HL-60/S4 treated with phorbol 12-myristate 13-acetate at 8.2 ng/mL for 4 days and 3 days (cell line): ENCODE measurements around the gene FAM98C.

Source experiments
- in situ Hi-C: fragments of 300-500 bp; cut with MboI; formaldehyde crosslinking; loops from 2 replicates; pipeline ENCODE4 v1.15.0; 2022; ENCODE audit warnings: low sequenced_read_pairs

Gene FAM98C

GRCh38 chr19:38392707-38393308 lies 10.1 kb upstream of the FAM98C start:
- in situ Hi-C loops = loop anchor here (10.0 kb wide), 1 partner anchor 232 kb away; no protein-coding TSS in a partner anchor

- in situ Hi-C loops = loop anchor here (10.0 kb wide), 1 partner anchor 230 kb away; no protein-coding TSS in a partner anchor
Observed at GRCh38 chr19:38394488-38394887, 8.4 kb upstream of the FAM98C start.

- in situ Hi-C loops = loop anchor here (10.0 kb wide), 1 partner anchor 229 kb away; no protein-coding TSS in a partner anchor
Observed at GRCh38 chr19:38395381-38396114, 7.3 kb upstream of the FAM98C start.

DNA sequence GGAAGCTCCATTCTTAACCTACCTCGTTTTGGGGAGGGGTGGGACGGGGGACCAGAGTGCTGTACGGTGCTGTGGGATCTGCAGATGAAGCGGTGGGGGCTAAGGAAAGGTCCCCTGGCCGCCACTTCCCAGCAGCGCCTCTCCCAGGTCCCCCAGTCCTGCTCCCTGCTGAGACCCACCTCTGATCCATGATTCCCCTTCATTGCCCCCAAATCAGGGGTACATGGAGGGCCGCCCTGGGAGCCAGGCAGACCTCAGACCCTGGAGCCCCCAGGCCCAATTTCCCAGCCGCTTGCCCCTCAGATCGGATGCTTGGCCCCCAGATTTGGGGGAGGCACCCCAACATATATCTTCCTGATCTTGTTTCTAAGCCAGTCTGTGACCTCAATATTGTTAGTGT lies 3.8 kb upstream of the FAM98C start:
- in situ Hi-C loops = loop anchor here (10.0 kb wide), 1 partner anchor 226 kb away; no protein-coding TSS in a partner anchor

DNA sequence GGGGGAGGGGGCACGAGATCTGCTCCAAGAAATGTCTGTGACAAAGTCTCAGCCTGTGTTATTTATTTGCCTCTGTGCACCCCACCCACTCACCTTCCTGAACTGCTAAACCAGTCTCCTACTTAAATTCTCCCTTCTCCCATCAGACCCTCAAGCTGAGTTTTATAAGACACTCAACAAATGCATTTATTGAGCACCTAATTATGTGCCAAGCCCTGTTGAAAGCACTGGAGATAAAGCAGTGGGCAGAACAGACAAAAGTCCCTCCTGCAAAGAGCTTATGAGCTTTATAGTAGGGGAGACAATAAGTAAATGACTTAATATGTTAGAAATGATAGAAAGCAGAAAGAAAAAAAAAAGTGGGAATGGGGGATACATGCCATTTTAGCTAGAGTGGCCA lies 3.4 kb upstream of the FAM98C start:
- in situ Hi-C loops = loop anchor here (10.0 kb wide), 1 partner anchor 225 kb away; no protein-coding TSS in a partner anchor

- in situ Hi-C loops = loop anchor here (25.0 kb wide), 1 partner anchor 512 kb away; the partner anchor contains the start of gene CCER2
Observed at GRCh38 chr19:38400361-38400760, 2.5 kb upstream of the FAM98C start.

- in situ Hi-C loops = loop anchor here (25.0 kb wide), 1 partner anchor 511 kb away; the partner anchor contains the start of gene CCER2
Observed at GRCh38 chr19:38401148-38401547, 1.7 kb upstream of the FAM98C start.

GRCh38 chr19:38402623-38402966 lies 298 bp upstream of the FAM98C start:
- in situ Hi-C loops = loop anchor here (25.0 kb wide), 1 partner anchor 510 kb away; the partner anchor contains the start of gene CCER2

GRCh38 chr19:38404858-38405257 lies 2.0 kb downstream of the FAM98C start:
- in situ Hi-C loops = loop anchor here (25.0 kb wide), 1 partner anchor 507 kb away; the partner anchor contains the start of gene CCER2

- in situ Hi-C loops = loop anchor here (25.0 kb wide), 1 partner anchor 507 kb away; the partner anchor contains the start of gene CCER2
Observed at GRCh38 chr19:38405276-38405675, 2.4 kb downstream of the FAM98C start.

DNA sequence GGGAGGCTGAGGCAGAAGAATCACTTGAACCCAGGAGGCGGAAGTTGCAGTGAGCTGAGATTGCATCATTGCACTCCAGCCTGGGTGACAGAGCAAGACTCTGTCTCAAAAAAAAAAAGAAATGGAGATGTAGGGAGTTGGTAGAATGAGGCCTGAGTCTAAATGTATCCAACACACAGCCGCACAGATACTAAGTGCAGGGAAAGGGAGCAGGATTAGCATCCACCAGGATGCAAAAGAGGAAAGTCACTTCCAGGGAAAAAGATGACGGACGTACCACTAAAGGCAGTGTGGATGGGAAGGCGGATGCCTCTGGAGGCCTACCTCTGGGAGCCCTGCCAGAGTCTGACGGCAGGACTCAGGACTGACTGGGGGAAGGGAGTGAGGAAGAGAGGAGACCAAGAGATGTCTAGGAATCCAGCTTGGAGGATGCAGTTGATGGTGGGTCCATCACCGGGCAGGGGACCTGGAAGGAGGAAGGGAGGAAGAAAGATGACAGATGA lies 6.8 kb downstream of the FAM98C start:
- in situ Hi-C loops = loop anchor here (25.0 kb wide), 1 partner anchor 503 kb away; the partner anchor contains the start of gene CCER2

GRCh38 chr19:38410407-38410806 lies 7.5 kb downstream of the FAM98C start:
- in situ Hi-C loops = loop anchor here (25.0 kb wide), 1 partner anchor 502 kb away; the partner anchor contains the start of gene CCER2

- in situ Hi-C loops = loop anchor here (25.0 kb wide), 1 partner anchor 501 kb away; the partner anchor contains the start of gene CCER2
Observed at GRCh38 chr19:38411041-38411712, 8.3 kb downstream of the FAM98C start.

DNA sequence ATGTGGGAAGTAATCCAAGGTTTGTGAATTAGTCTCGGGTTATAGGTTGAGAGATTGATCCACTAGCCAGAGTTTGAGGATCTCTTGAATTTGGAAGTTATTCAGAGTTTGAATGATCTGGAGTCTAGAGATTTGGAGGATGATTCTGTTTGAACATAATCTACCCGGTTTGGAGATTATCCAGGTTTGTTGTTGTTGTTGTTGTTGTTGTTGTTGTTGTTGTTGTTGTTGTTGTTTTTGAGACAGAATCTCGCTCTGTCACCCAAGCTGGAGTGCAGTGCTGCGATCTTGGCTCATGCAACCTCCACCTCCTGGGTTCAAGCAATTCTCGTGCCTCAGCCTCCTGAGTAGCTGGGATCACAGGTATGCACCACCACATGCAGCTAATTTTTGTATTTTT lies 9.0 kb downstream of the FAM98C start:
- in situ Hi-C loops = loop anchor here (25.0 kb wide), 1 partner anchor 500 kb away; the partner anchor contains the start of gene CCER2

GRCh38 chr19:38412491-38412890 lies 9.6 kb downstream of the FAM98C start:
- in situ Hi-C loops = loop anchor here (25.0 kb wide), 1 partner anchor 500 kb away; the partner anchor contains the start of gene CCER2

GRCh38 chr19:38412961-38413360 lies 10.1 kb downstream of the FAM98C start:
- in situ Hi-C loops = loop anchor here (25.0 kb wide), 1 partner anchor 499 kb away; the partner anchor contains the start of gene CCER2

- in situ Hi-C loops = loop anchor here (25.0 kb wide), 1 partner anchor 499 kb away; the partner anchor contains the start of gene CCER2
Observed at GRCh38 chr19:38413416-38413815, 10.5 kb downstream of the FAM98C start.

GRCh38 chr19:38417146-38417543 lies 14.3 kb downstream of the FAM98C start:
- in situ Hi-C loops = loop anchor here (25.0 kb wide), 1 partner anchor 495 kb away; the partner anchor contains the start of gene CCER2

- in situ Hi-C loops = loop anchor here (25.0 kb wide), 1 partner anchor 494 kb away; the partner anchor contains the start of gene CCER2
Observed at GRCh38 chr19:38417544-38418506, 14.9 kb downstream of the FAM98C start.
